ENCODE measurements around the gene LDB2. TPM values are rescaled to one million over a fixed set of nuclear protein-coding genes. Genes with fewer than 3 reads are reported as not detected.
A peak's percentile ranks its signal among the peaks of the same experiment; 100 is the strongest.

LDB2 gene
- total RNA-seq, 1 donor = 18.8 TPM

DNA sequence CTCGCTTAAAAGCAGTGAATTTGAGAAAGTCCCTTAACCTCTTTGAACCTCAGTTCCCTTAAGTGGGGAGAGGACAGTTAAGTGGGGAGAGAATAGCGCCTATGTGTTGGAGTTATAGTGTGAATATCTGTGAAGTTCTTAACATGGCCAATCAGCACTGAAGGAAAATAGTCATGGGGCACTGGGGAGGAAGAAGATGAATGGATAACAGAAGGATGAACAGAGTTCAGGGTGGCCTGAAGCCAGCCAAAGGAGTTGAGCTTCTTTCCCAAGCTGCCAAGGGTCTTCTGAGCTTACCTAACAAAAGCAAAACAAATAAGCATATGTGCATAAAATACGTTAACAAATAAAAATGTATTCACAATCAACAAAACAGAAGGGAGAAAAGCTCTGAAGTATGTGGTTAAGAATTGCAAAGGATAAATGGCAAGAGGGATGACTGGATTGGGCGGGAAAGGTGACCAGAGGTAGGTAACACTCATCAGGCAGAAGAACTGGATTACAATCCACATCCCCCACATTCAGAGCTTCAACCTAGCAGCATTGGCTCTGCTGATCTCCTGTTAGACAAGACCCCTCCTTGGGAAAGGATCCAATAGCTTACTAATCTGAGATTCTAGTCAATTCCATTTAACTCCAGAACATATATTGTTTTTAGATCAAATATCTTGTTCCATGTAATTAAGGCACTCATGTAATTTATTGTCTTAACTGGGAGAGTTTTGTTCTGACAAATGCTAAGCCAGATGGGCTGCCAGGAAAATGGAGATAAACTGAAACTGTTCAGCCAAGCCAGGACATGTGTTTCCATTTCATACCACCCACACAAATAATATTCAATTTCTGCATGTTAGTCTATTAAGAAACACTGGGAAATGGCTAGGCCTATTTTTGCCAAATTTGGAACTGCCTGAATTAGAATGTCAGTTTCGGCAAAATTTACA lies 221.2 kb downstream of the LDB2 start:
- Histone ChIP-seq H3K36me3 (ENCODE audit: insufficient read depth, low read length) (no peaks in the 10 kb centered on the region), H3K4me1 (ENCODE audit: insufficient read depth, low read length) (no peaks in the 10 kb centered on the region), H3K4me2 (ENCODE audit: insufficient read depth, low read length) (peak overlapping the region; percentile 29), H3K27ac (ENCODE audit: low read depth, low read length) (no peak overlapping the region), H4K20me1 (ENCODE audit: insufficient read depth, low read length) (no peaks in the 10 kb centered on the region), H2AFZ (ENCODE audit: low read length) (peak overlapping the region; percentile 21), H3K79me2 (ENCODE audit: insufficient read depth, low read length) (no peaks in the 10 kb centered on the region), H3K4me3 (ENCODE audit: insufficient read depth, low read length) (no peak overlapping the region), H3K27me3 (ENCODE audit: insufficient read depth, low read length) (no peaks in the 10 kb centered on the region), H3K9me3 (ENCODE audit: low read depth, low read length) (no peaks in the 10 kb centered on the region)
- TF ChIP-seq, protein P1, sequence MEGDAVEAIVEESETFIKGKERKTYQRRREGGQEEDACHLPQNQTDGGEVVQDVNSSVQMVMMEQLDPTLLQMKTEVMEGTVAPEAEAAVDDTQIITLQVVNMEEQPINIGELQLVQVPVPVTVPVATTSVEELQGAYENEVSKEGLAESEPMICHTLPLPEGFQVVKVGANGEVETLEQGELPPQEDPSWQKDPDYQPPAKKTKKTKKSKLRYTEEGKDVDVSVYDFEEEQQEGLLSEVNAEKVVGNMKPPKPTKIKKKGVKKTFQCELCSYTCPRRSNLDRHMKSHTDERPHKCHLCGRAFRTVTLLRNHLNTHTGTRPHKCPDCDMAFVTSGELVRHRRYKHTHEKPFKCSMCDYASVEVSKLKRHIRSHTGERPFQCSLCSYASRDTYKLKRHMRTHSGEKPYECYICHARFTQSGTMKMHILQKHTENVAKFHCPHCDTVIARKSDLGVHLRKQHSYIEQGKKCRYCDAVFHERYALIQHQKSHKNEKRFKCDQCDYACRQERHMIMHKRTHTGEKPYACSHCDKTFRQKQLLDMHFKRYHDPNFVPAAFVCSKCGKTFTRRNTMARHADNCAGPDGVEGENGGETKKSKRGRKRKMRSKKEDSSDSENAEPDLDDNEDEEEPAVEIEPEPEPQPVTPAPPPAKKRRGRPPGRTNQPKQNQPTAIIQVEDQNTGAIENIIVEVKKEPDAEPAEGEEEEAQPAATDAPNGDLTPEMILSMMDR (IDR thresholded peaks at IDR 0.05; ENCODE audit: extremely low read depth, low read depth, low read length) = no peak
- DNase-seq (ENCODE audit: insufficient read length, low spot score, missing footprints) = no peak

GRCh38 chr4:16676230-16676770 lies 222.1 kb downstream of the LDB2 start:
- H3K79me2 ChIP-seq (ENCODE audit: insufficient read depth, low read length) = no peaks in the 10 kb centered on the region
- TF ChIP-seq, protein P1 (IDR thresholded peaks at IDR 0.05; ENCODE audit: extremely low read depth, low read depth, low read length) = no peak
- H3K4me1 ChIP-seq (ENCODE audit: insufficient read depth, low read length) = no peaks in the 10 kb centered on the region
- DNase-seq (ENCODE audit: insufficient read length, low spot score, missing footprints) = no peak
- no peaks in the 10 kb centered on the region for H3K27me3 ChIP-seq (ENCODE audit: insufficient read depth, low read length)
- no peaks in the 10 kb centered on the region for H4K20me1 ChIP-seq (ENCODE audit: insufficient read depth, low read length)
- H3K4me2 ChIP-seq (ENCODE audit: insufficient read depth, low read length) = no peak overlapping the region
- no peak overlapping the region for H2AFZ ChIP-seq (ENCODE audit: low read length)
- no peak overlapping the region for H3K27ac ChIP-seq (ENCODE audit: low read depth, low read length)
- H3K9me3 ChIP-seq (ENCODE audit: low read depth, low read length) = no peaks in the 10 kb centered on the region
- no peak overlapping the region for H3K4me3 ChIP-seq (ENCODE audit: insufficient read depth, low read length)
- no peaks in the 10 kb centered on the region for H3K36me3 ChIP-seq (ENCODE audit: insufficient read depth, low read length)

- Histone ChIP-seq H3K36me3 (ENCODE audit: insufficient read depth, low read length) (no peaks in the 10 kb centered on the region), H3K9me3 (ENCODE audit: low read depth, low read length) (no peaks in the 10 kb centered on the region), H3K79me2 (ENCODE audit: insufficient read depth, low read length) (no peaks in the 10 kb centered on the region), H3K27ac (ENCODE audit: low read depth, low read length) (no peak overlapping the region), H4K20me1 (ENCODE audit: insufficient read depth, low read length) (no peaks in the 10 kb centered on the region), H3K27me3 (ENCODE audit: insufficient read depth, low read length) (no peaks in the 10 kb centered on the region), H2AFZ (ENCODE audit: low read length) (no peak overlapping the region), H3K4me2 (ENCODE audit: insufficient read depth, low read length) (no peak overlapping the region), H3K4me3 (ENCODE audit: insufficient read depth, low read length) (no peak overlapping the region), H3K4me1 (ENCODE audit: insufficient read depth, low read length) (peaks cover 5% of the 10 kb centered on the region)
- DNase-seq (ENCODE audit: insufficient read length, low spot score, missing footprints) = no peak
- TF ChIP-seq, protein P1 (IDR thresholded peaks at IDR 0.05; ENCODE audit: extremely low read depth, low read depth, low read length) = no peak
Observed at GRCh38 chr4:16674082-16674481, 224.4 kb downstream of the LDB2 start.

DNA sequence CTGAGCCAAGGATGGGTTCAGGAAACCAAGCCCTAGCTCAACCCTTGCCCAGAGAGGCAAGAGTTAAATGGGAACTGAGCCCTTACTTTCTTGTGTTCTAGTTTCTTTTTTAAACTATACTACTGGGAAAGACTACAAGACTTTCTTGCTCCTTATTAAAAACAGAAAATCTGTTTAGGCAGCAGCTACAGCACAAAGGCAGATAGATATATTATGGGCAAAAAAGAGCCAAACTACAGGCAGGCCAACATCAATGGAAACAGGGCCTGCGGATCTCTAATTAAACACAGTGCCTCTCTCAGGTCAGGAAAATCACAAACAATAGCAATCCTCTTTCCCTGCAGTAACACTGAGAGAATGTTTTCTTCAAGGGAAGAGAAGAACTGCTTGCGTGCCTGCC lies 226.0 kb downstream of the LDB2 start:
- Histone ChIP-seq H3K27ac (ENCODE audit: low read depth, low read length) (no peak overlapping the region), H3K27me3 (ENCODE audit: insufficient read depth, low read length) (no peaks in the 10 kb centered on the region), H3K4me1 (ENCODE audit: insufficient read depth, low read length) (peaks cover 17% of the 10 kb centered on the region), H3K36me3 (ENCODE audit: insufficient read depth, low read length) (no peaks in the 10 kb centered on the region), H3K79me2 (ENCODE audit: insufficient read depth, low read length) (no peaks in the 10 kb centered on the region), H3K4me2 (ENCODE audit: insufficient read depth, low read length) (no peak overlapping the region), H3K4me3 (ENCODE audit: insufficient read depth, low read length) (no peak overlapping the region), H2AFZ (ENCODE audit: low read length) (no peak overlapping the region), H3K9me3 (ENCODE audit: low read depth, low read length) (no peaks in the 10 kb centered on the region), H4K20me1 (ENCODE audit: insufficient read depth, low read length) (no peaks in the 10 kb centered on the region)
- TF ChIP-seq, protein P1 (IDR thresholded peaks at IDR 0.05; ENCODE audit: extremely low read depth, low read depth, low read length) = no peak
- DNase-seq (ENCODE audit: insufficient read length, low spot score, missing footprints) = no peak

Measured in osteoblast (primary cell).